Bladder microvascular endothelial cell (primary cell): ENCODE measurements around the gene HS3ST4. TPM values are rescaled to one million over a fixed set of nuclear protein-coding genes. Genes with fewer than 3 reads are reported as not detected.

ENCODE experiments used
- total RNA-seq: library from RNA; depleted of rRNA; stranded (reverse); fragments of >200 nt; gene quantifications from 2 replicates; pipeline ENCODE4 v1.2.3, GENCODE V29; 2014

Gene HS3ST4
- not detected in 2 replicates for total RNA-seq

DNA sequence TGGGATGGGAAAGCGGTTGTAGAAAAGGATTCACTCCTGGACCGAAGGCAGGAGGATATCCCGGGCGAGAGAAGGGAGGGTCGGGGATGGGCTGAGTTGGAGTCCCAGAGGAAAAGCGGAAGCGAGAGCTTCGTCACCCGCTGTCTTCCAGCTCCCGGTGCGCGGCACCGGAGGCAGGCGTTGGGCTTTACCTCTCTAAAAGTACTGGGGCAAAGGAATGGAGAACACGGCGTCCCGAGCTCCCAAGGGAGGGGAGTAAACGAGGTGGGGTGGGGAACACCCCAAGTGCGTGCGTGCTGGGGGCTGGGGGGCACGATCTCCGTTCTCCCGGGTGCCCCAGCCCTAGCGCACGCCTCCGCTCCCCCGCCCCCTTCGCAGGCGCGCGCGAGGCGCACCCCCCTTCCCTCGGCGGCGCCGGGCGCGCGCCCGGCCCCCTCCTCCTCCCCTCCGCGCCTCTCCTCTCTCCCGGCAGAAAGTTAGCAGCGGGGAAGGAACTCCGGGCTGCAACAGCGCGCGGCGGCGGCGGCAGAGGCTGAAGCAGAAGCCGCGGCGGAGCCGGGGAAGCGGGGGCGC, at the start of gene HS3ST4:
TSS of gene HS3ST4 (plus strand) at position 441 of the 573 bp plus-strand sequence.

